Stimulated activated CD4-positive, alpha-beta T cell treated with anti-CD3 and anti-CD28 coated beads, Interleukin-15, amount 100 ng/mL, for 48 hours (primary cell): Measurements from ENCODE around the gene TNS1.

ENCODE experiments used
- DNase-seq, 2 donors: peaks; one replicate each; pipeline ENCODE4 v3.0.0-alpha.2; 2020; ENCODE audit warnings: low read depth in 2 of 2

Gene TNS1

GRCh38 chr2:217943446-217944321 is 59.1 kb downstream of the TNS1 start:
- DNase-seq, result no peak

GRCh38 chr2:217942731-217943335 is 60.0 kb downstream of the TNS1 start:
- no peak for DNase-seq

- DNase-seq, result no peak
These were observed 60.7 kb downstream of the TNS1 start for GRCh38 chr2:217941886-217942728.

- no peak for DNase-seq
These were observed 61.5 kb downstream of the TNS1 start for GRCh38 chr2:217941339-217941738.

- DNase-seq, result no peak
These were observed 62.3 kb downstream of the TNS1 start for GRCh38 chr2:217940261-217941220.

- no peak for DNase-seq
These were observed 63.1 kb downstream of the TNS1 start for GRCh38 chr2:217939629-217940245.

GRCh38 chr2:217939220-217939619 is 63.6 kb downstream of the TNS1 start:
- no peak for DNase-seq

GRCh38 chr2:217938036-217938435 is 64.8 kb downstream of the TNS1 start:
- DNase-seq, result no peak

- no peak for DNase-seq
These were observed 65.3 kb downstream of the TNS1 start for GRCh38 chr2:217937446-217937845.

GRCh38 chr2:217936952-217937351 is 65.8 kb downstream of the TNS1 start:
- DNase-seq, result no peak

- no peak for DNase-seq
These were observed 66.7 kb downstream of the TNS1 start for GRCh38 chr2:217935901-217936684.

GRCh38 chr2:217935235-217935879 is 67.4 kb downstream of the TNS1 start:
- DNase-seq, result no peak

- no peak for DNase-seq
These were observed 68.3 kb downstream of the TNS1 start for GRCh38 chr2:217934321-217935131.

- DNase-seq, result no peak
These were observed 69.2 kb downstream of the TNS1 start for GRCh38 chr2:217933617-217933993.

- DNase-seq, result no peak
These were observed 69.8 kb downstream of the TNS1 start for GRCh38 chr2:217932803-217933616.

GRCh38 chr2:217931846-217932560 is 70.8 kb downstream of the TNS1 start:
- no peak for DNase-seq
